ENCODE data around the gene ZWILCH. TPM values are rescaled to one million over a fixed set of nuclear protein-coding genes. Genes with fewer than 3 reads are reported as not detected.
A peak's percentile ranks its signal among the peaks of the same experiment; 100 is the strongest.

The ZWILCH gene
- total RNA-seq (2014; rRNA removed; shearing (Covaris generic)) (61.5 and 64.1 TPM in 2 replicates), polyA plus RNA-seq (2016; fragmentation: Nextera tagmentation; extraction: Ambion mirVana) (49.5 and 51.0 TPM in 2 replicates)
- long read RNA-seq, transcript ZWILCH-201 (19 exons, 3,960 nt): major isoform, 8 of 42 reads
- long read RNA-seq, partial matches to known transcripts: 25 of 42 reads
- long read RNA-seq, other reads (novel, unspliced or antisense): 5 of 42 reads

DNA sequence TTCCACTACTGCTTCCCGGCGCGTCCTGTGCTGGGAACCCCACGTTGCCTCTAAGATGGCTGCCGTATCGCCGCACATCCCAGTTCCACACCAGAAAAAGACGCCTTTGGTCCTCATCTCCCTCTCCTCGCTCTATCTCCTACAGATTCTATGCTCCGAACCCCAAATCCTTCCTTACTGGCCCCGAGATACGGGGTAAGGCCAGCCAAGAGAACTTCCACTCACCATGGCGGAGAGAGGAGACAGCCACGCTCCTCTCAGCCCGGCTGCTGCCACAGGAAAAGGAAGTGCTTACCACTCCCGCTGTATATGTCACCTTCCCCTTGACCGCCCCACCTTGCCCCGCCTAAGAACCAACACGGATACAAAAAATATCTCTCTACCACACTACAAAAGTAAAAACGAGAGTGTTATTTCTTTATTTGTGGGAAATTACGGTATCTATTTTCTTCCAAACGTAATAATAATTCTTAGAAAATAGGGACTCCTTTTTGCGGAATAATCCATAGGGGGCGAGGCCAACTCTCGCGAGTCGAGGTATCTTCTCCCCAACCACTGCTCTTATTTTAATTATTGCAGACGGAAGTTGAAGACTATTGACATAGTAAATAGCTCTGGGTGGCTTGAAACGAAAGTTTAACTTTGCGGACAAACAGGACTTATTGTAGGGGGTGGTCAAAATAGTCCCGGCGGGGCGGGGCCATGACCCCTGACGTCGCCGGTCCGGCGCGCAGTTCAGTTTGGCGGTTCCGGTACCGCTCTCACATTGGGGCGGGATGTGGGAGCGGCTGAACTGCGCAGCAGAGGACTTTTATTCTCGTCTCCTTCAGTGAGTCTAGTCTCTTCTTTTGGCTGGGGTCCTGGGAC, at the start of gene ZWILCH, which contains the start of gene RPL4:
Gene ZWILCH (plus strand): TSS at position 764 of the 867 bp plus-strand sequence. CDS start 13 bp downstream, at position 777.
Gene RPL4 (minus strand): TSS at position 293 of the 867 bp plus-strand sequence. CDS start 65 bp downstream, at position 228.
- H3K36me3 Mint-ChIP-seq (ENCODE audit: low read depth): peaks cover 59% of the 10 kb centered on the region
- H3K4me3 Mint-ChIP-seq: peak within 1 kb of the TSS; percentile 98
- H3K27ac Mint-ChIP-seq: peak within 1 kb of the TSS; percentile 99
- H4K20me1 ChIP-seq (replicated peaks; ENCODE audit: insufficient read depth): peaks cover 23% of the 10 kb centered on the region
- peaks cover 52% of the 10 kb centered on the region for H3K36me3 ChIP-seq (ENCODE audit: insufficient read depth)
- no peaks in the 10 kb centered on the region for H3K27me3 ChIP-seq (ENCODE audit: insufficient read depth)
- TF ChIP-seq NANOG (IDR thresholded peaks at IDR 0.05; ENCODE audit: borderline replicate concordance) (no peak), ETS1 (IDR thresholded peaks at IDR 0.05) (peak; percentile 38), POLR2AphosphoS5 (IDR thresholded peaks at IDR 0.05; ENCODE audit: low read depth) (peak; percentile 89), JUNB (IDR thresholded peaks at IDR 0.05; ENCODE audit: unreplicated experiment) (no peak), ZNF462 (CRISPR knock-in tag; IDR thresholded peaks at IDR 0.05) (no peak), ZNF331 (CRISPR knock-in tag; IDR thresholded peaks at IDR 0.05; ENCODE audit: low read depth) (no peak), EZH2phosphoT487 (IDR thresholded peaks at IDR 0.05; ENCODE audit: unreplicated experiment) (no peak), EZH2 (IDR thresholded peaks at IDR 0.05; ENCODE audit: low read depth, unreplicated experiment) (no peak), STAT1 (IDR thresholded peaks at IDR 0.05; ENCODE audit: unreplicated experiment) (no peak), ZNF114 (CRISPR knock-in tag; IDR thresholded peaks at IDR 0.05) (no peak), CREB1 (CRISPR knock-in tag; IDR thresholded peaks at IDR 0.05; ENCODE audit: low read depth) (peak; percentile 49)
- TF ChIP-seq, protein P1, sequence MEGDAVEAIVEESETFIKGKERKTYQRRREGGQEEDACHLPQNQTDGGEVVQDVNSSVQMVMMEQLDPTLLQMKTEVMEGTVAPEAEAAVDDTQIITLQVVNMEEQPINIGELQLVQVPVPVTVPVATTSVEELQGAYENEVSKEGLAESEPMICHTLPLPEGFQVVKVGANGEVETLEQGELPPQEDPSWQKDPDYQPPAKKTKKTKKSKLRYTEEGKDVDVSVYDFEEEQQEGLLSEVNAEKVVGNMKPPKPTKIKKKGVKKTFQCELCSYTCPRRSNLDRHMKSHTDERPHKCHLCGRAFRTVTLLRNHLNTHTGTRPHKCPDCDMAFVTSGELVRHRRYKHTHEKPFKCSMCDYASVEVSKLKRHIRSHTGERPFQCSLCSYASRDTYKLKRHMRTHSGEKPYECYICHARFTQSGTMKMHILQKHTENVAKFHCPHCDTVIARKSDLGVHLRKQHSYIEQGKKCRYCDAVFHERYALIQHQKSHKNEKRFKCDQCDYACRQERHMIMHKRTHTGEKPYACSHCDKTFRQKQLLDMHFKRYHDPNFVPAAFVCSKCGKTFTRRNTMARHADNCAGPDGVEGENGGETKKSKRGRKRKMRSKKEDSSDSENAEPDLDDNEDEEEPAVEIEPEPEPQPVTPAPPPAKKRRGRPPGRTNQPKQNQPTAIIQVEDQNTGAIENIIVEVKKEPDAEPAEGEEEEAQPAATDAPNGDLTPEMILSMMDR (conservative IDR thresholded peaks at IDR 0.05; ENCODE audit: low read depth in 2 of 2): no peak
- TF ChIP-seq, protein P2, sequence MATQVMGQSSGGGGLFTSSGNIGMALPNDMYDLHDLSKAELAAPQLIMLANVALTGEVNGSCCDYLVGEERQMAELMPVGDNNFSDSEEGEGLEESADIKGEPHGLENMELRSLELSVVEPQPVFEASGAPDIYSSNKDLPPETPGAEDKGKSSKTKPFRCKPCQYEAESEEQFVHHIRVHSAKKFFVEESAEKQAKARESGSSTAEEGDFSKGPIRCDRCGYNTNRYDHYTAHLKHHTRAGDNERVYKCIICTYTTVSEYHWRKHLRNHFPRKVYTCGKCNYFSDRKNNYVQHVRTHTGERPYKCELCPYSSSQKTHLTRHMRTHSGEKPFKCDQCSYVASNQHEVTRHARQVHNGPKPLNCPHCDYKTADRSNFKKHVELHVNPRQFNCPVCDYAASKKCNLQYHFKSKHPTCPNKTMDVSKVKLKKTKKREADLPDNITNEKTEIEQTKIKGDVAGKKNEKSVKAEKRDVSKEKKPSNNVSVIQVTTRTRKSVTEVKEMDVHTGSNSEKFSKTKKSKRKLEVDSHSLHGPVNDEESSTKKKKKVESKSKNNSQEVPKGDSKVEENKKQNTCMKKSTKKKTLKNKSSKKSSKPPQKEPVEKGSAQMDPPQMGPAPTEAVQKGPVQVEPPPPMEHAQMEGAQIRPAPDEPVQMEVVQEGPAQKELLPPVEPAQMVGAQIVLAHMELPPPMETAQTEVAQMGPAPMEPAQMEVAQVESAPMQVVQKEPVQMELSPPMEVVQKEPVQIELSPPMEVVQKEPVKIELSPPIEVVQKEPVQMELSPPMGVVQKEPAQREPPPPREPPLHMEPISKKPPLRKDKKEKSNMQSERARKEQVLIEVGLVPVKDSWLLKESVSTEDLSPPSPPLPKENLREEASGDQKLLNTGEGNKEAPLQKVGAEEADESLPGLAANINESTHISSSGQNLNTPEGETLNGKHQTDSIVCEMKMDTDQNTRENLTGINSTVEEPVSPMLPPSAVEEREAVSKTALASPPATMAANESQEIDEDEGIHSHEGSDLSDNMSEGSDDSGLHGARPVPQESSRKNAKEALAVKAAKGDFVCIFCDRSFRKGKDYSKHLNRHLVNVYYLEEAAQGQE (IDR thresholded peaks at IDR 0.05; ENCODE audit: unreplicated experiment): peak; percentile 31
- H3K4me3 ChIP-seq: peak within 1 kb of the TSS; percentile 100
- peak within 1 kb of the TSS; percentile 100 for H3K4me2 ChIP-seq
- ATAC-seq (peak; percentile 89), DNase-seq (ENCODE audit: low spot score) (peak; percentile 85)
- peaks cover 45% of the 10 kb centered on the region for H3F3A ChIP-seq (replicated peaks; ENCODE audit: low read depth)
- peaks cover 26% of the 10 kb centered on the region for H3K4me1 ChIP-seq (ENCODE audit: insufficient read depth)
- peaks cover 80% of the 10 kb centered on the region for H3K79me2 ChIP-seq (replicated peaks; ENCODE audit: insufficient read depth)
- H2AFZ ChIP-seq: peak within 1 kb of the TSS; percentile 11; the same call in 1 of the 2 replicates
- no peaks in the 10 kb centered on the region for H3K9me2 ChIP-seq (ENCODE audit: insufficient read depth)
- no peaks in the 10 kb centered on the region for H3K9me3 Mint-ChIP-seq
- H3K4me1 Mint-ChIP-seq: peaks cover 23% of the 10 kb centered on the region; the same call in 2 of the 3 replicates
- H3K27me3 Mint-ChIP-seq (ENCODE audit: insufficient read depth, low read depth, poor library complexity): peaks cover 2% of the 10 kb centered on the region
- H3K27ac ChIP-seq (ENCODE audit: low read depth): peak within 1 kb of the TSS; percentile 81

All from GM23338 (cell line).